ENCODE data around the gene NECTIN2. TPM values are rescaled to one million over a fixed set of nuclear protein-coding genes. Genes with fewer than 3 reads are reported as not detected.
"Not testable (repeated sequence)": the region's sequence is repeated elsewhere in the genome, so short reads cannot be mapped to it uniquely, and the experiment has no call there.

NECTIN2 gene
- total RNA-seq, 1 donor from 2014 or later, result 66.7 TPM

DNA sequence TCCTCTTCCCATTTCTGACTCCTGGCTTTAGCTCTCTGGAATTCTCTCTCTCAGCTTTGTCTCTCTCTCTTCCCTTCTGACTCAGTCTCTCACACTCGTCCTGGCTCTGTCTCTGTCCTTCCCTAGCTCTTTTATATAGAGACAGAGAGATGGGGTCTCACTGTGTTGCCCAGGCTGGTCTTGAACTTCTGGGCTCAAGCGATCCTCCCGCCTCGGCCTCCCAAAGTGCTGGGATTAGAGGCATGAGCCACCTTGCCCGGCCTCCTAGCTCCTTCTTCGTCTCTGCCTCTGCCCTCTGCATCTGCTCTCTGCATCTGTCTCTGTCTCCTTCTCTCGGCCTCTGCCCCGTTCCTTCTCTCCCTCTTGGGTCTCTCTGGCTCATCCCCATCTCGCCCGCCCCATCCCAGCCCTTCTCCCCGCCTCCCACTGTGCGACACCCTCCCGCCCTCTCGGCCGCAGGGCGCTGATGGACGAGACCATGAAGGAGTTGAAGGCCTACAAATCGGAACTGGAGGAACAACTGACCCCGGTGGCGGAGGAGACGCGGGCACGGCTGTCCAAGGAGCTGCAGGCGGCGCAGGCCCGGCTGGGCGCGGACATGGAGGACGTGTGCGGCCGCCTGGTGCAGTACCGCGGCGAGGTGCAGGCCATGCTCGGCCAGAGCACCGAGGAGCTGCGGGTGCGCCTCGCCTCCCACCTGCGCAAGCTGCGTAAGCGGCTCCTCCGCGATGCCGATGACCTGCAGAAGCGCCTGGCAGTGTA lies 62.2 kb downstream of the NECTIN2 start:
- DNase-seq (ENCODE audit: low spot score), result no peak

DNA sequence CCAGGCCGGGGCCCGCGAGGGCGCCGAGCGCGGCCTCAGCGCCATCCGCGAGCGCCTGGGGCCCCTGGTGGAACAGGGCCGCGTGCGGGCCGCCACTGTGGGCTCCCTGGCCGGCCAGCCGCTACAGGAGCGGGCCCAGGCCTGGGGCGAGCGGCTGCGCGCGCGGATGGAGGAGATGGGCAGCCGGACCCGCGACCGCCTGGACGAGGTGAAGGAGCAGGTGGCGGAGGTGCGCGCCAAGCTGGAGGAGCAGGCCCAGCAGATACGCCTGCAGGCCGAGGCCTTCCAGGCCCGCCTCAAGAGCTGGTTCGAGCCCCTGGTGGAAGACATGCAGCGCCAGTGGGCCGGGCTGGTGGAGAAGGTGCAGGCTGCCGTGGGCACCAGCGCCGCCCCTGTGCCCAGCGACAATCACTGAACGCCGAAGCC lies 62.8 kb downstream of the NECTIN2 start:
- DNase-seq (ENCODE audit: low spot score), result no peak

DNA sequence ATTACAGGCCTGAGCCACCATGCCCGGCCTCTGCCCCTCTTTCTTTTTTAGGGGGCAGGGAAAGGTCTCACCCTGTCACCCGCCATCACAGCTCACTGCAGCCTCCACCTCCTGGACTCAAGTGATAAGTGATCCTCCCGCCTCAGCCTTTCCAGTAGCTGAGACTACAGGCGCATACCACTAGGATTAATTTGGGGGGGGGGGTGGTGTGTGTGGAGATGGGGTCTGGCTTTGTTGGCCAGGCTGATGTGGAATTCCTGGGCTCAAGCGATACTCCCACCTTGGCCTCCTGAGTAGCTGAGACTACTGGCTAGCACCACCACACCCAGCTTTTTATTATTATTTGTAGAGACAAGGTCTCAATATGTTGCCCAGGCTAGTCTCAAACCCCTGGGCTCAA lies 63.7 kb downstream of the NECTIN2 start:
- no peak for DNase-seq (ENCODE audit: low spot score)

DNA sequence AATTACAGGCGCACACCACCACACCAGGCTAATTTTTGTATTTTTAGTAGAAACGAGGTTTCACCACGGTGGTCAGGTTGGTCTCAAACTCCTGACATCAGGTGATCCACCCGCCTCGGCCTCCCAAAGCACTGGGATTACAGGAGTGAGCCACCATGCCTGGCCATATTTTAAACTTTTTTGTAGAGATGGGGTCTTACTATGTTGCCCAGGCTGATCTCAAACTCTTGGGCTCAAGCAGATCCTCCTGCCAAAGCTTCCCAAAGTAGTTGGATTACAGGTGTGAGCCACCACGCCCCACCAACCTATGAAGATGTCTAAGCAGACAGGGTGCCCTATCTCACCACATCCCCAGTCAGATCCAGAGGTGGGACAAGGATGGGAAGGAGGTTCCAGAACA lies 65.8 kb downstream of the NECTIN2 start:
- not testable (repeated sequence) for DNase-seq (ENCODE audit: low spot score)

DNA sequence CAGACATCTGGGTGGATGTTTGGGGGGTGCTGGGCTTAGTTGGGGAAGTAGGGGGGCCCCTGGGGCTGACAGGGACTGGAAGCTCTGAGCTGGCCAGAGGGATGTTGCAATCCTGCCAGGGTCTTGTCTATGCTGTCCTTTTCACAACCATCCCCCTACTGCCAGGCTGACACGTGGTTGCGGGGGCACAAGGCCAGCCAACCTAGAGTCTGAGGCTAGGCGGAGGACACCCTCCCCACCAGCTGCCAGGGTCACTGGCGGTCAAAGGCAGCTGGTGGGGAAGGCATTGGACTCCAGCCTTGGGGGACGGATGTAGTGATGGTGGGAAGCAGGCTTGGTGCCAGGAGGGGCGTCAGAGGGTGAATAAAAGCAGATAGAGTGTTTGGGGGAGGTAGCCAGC lies 66.8 kb downstream of the NECTIN2 start:
- DNase-seq (ENCODE audit: low spot score), result no peak

DNA sequence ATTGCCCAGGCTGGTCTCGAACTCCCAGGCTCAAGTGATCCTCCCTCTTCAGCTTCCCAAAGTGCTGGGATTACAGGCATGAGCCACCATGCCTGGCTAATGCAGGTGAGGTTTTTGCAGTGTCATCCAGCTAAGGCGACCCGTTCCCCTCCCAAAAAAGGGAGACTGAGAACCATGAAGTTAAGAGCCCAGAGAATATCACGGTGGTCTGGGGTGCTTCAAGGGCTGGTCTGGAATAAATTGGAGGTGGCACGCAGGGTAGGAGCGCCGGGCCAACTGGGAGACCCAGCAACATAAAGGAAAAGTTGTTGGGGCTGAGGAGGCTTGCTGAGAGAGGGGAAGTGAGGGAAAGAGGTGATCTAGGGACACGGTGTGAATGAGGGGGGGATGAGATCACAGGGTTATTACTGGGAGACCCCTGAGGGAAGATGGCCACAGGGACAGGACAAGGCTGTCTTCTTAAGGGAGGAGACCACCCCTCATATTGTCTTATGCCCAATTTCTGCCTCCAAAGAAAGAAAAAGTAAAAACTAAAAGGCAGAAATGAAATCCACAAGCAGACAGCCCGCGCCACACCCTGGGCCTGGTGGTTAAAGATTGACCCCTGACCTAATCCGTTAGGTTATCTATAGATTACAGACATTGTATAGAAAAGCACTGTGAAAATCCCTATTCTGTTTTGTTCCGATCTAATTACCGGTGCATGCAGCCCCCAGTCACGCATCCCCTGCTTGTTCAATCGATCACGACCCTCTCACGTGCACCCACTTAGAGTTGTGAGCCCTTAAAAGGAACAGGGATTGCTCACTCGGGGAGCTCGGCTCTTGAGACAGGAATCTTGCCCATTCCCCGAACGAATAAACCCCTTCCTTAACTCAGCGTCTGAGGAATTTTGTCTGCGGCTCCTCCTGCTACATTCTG lies 67.7 kb downstream of the NECTIN2 start:
- DNase-seq (ENCODE audit: low spot score), result not testable (repeated sequence)

DNA sequence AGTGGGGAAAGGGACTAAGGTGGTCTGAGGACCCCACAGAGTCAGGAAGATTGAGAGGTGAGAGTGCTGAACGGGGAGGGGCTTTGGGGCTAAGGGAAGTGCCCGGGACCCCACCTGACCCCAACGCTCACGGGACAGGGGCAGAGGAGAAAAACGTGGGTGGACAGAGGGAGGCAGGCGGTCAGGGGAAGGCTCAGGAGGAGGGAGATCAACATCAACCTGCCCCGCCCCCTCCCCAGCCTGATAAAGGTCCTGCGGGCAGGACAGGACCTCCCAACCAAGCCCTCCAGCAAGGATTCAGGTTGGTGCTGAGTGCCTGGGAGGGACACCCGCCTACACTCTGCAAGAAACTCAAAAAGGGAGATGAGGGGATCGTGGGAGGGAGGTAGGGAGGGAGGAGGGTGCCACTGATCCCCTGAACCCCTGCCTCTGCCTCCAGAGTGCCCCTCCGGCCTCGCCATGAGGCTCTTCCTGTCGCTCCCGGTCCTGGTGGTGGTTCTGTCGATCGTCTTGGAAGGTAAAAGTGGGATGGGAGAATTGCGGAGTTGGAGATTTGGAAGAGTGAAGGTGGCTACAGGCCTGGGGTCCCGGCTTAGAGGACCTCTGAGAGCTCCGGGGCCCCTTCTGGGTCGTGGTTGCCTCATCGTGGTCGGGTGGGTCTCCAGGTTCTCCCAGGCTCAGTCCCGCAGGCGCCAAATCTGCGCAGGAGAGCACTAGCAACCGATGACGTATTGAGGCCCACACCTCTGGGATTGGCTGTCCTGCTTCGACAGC lies 68.5 kb downstream of the NECTIN2 start, which contains the start of gene APOC1:
TSS of gene APOC1 (plus strand) at position 176 of the 774 bp plus-strand sequence. CDS start at position 460, 284 bp downstream.
- DNase-seq (ENCODE audit: low spot score), result peak; percentile 84

- no peak for DNase-seq (ENCODE audit: low spot score)
Observed at GRCh38 chr19:44924243-44924725, 78.2 kb downstream of the NECTIN2 start.

DNA sequence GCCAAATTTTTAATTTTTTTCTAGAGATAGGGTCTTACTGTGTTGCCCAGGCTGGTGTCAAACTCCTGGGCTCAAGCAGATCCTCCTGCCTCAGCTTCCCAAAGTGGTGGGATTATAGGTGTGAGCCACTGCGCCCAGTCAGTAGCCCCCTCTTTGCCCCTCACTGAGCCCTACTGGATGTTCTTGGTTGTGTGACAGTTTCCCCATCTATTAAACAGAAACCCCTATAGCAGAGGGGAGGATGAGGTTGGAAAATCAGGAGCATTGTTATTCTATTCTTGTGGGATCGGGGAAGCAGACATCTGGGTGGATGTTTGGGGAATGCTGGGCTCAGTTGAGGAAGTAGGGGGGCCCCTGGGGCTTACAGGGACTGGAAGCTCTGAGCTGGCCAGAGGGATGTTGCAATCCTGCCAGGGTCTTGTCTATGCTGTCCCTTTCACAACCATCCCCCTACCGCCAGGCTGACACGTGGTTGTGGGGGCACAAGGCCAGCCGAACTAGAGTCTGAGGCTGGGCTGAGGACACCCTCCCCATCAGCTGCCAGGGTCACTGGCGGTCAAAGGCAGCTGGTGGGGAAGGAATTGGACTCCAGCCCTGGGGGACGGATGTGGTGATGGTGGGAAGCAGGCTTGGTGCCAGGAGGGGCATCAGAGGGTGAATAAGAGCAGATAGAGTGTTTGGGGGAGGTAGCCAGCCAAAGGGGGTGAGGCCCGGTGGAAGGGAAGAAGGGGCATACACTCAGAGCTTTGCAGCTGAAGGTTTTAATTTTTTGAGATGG lies 79.2 kb downstream of the NECTIN2 start:
- DNase-seq (ENCODE audit: low spot score), result peak; percentile 71

DNA sequence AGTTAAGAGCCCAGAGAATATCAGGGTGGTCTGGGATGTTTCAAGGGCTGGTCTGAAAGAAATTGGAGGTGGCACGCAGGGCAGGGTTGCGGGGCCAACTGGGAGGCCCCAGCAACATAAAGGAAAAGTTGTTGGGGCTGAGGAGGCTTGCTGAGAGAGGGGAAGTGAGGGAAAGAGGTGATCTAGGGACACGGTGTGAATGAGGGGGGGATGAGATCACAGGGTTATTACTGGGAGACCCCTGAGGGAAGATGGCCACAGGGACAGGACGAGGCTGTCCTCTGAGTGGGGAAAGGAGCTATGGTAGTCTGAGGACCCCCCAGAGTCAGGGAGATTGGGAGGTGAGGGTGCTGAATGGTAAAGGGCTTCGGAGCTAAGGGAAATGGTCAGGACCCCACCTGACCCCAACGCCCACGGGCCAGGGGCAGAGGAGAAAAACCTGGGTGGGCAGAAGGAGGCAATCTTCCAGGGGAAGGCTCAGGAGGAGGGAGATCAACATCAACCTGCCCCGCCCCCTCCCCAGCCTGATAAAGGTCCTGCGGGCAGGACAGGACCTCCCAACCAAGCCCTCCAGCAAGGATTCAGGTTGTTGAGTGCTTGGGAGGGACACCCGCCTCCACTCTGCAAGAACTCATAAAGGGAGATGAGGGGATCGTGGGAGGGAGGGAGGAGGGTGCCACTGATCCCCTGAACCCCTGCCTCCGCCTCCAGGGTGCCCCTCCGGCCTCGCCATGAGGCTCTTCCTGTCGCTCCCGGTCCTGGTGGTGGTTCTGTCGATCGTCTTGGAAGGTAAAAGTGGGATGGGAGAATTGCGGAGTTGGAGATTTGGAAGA lies 80.4 kb downstream of the NECTIN2 start:
- DNase-seq (ENCODE audit: low spot score), result not testable (repeated sequence)

- no peak for DNase-seq (ENCODE audit: low spot score)
Observed at GRCh38 chr19:44927746-44928145, 81.6 kb downstream of the NECTIN2 start.

- DNase-seq (ENCODE audit: low spot score), result no peak
Observed at GRCh38 chr19:44930088-44930487, 84.0 kb downstream of the NECTIN2 start.

GRCh38 chr19:44931541-44931940 lies 85.4 kb downstream of the NECTIN2 start:
- DNase-seq (ENCODE audit: low spot score), result no peak

Other genes starting within 250 kb of the NECTIN2 start
- not detected for gene IGSF23, start 232.7 kb upstream of the NECTIN2 start, total RNA-seq
- gene PVR, start 202.4 kb upstream of the NECTIN2 start, total RNA-seq, result 24.9 TPM
- gene CEACAM19, start 174.8 kb upstream of the NECTIN2 start, total RNA-seq, result 4.5 TPM
- not detected for gene CEACAM16, start 147.1 kb upstream of the NECTIN2 start, total RNA-seq
- 68.4 TPM for gene BCL3, start 97.6 kb upstream of the NECTIN2 start, total RNA-seq
- gene CBLC, start 68.4 kb upstream of the NECTIN2 start, total RNA-seq, result 49.5 TPM
- gene BCAM, start 37.2 kb upstream of the NECTIN2 start, total RNA-seq, result 136 TPM
- 65.9 TPM for gene TOMM40, start 45.0 kb downstream of the NECTIN2 start, total RNA-seq
- gene APOE, start 59.5 kb downstream of the NECTIN2 start, total RNA-seq, result 61.2 TPM
- 32.5 TPM for gene APOC1, start 68.3 kb downstream of the NECTIN2 start, total RNA-seq
- not detected for gene APOC4, start 95.9 kb downstream of the NECTIN2 start, total RNA-seq
- gene APOC2, start 99.8 kb downstream of the NECTIN2 start, total RNA-seq, result 1.3 TPM
- 94.1 TPM for gene CLPTM1, start 109.1 kb downstream of the NECTIN2 start, total RNA-seq
- gene RELB, start 155.2 kb downstream of the NECTIN2 start, total RNA-seq, result 16.9 TPM
- gene CLASRP, start 192.7 kb downstream of the NECTIN2 start, total RNA-seq, result 128 TPM
- gene ZNF296, start 230.2 kb downstream of the NECTIN2 start, total RNA-seq, result 5.1 TPM
- 19.9 TPM for gene GEMIN7, start 233.0 kb downstream of the NECTIN2 start, total RNA-seq
- 89.3 TPM for gene PPP1R37, start 246.9 kb downstream of the NECTIN2 start, total RNA-seq

All from ureter (tissue), 1 donor.